Testis (tissue), 3 donors: ENCODE measurements around the gene CACNA1C. TPM values are rescaled to one million over a fixed set of nuclear protein-coding genes. Genes with fewer than 3 reads are reported as not detected.

Experiments
- DNase-seq: peaks from one replicate; pipeline ENCODE4 v3.0.0-alpha.2; 2019
- H3K27ac ChIP-seq, 2 donors: fragments of 200-600 bp; sonication (generic); one replicate each; pipeline ENCODE4 v1.5.1; 2019
- H3K27me3 ChIP-seq: fragments of 200-600 bp; sonication (generic); one replicate; pipeline ENCODE4 v1.5.1; 2019
- H3K36me3 ChIP-seq: fragments of 200-600 bp; sonication (generic); one replicate; pipeline ENCODE4 v1.5.1; 2017; ENCODE audit warnings: low read depth; ENCODE audit errors: missing control alignments
- H3K4me1 ChIP-seq: fragments of 200-600 bp; sonication (generic); one replicate; pipeline ENCODE4 v1.5.1; 2019
- H3K4me3 ChIP-seq, 2 donors: fragments of 200-600 bp; sonication (generic); one replicate each; pipeline ENCODE4 v1.5.1; 2017 to 2019
- H3K9me3 ChIP-seq: fragments of 200-600 bp; sonication (generic); one replicate; pipeline ENCODE4 v1.5.1; 2017
- CTCF ChIP-seq, 3 experiments: fragments of 450-650 bp in 2 of 3; fragments of 200-600 bp in 1 of 3; sonication (generic) in 1 of 3; IDR thresholded peaks; one replicate each; pipeline ENCODE4 v1.5.1; 2016 to 2019; ENCODE audit warnings: antibody characterized with exemption in 3 of 3, mild to moderate bottlenecking in 2 of 3, moderate library complexity in 1 of 3
- POLR2A ChIP-seq: fragments of 450-650 bp; IDR thresholded peaks from one replicate; pipeline ENCODE4 v1.6.1; 2017; ENCODE audit warnings: antibody characterized with exemption, mild to moderate bottlenecking, moderate library complexity
- WGBS, 2 donors: methylation state at CpG; one replicate each; pipeline ENCODE4 v1.1.5; 2018; 5-methylcytosine and 5-hydroxymethylcytosine counted together
- intact Hi-C: fragments of 100-400 bp; cut with DNase I; formaldehyde crosslinking; loops from one replicate; pipeline ENCODE4 v1.15.1; 2023; ENCODE audit warnings: low total_unique reads
- polyA plus RNA-seq: library from polyadenylated mRNA; stranded (reverse); fragments of 350-450 nt; fragmentation: Illumina TruSeq; extraction: RNeasy Lipid Tissue Mini Kit (QIAGEN cat#74804); gene quantifications from one replicate; pipeline ENCODE4 v1.2.3, GENCODE V29; 2014; ENCODE audit warnings: low read depth, low replicate concordance; ENCODE audit not compliant: insufficient read depth
- total RNA-seq, 2 donors: library from RNA; depleted of rRNA; stranded (reverse); fragments of >200 nt; gene quantifications; one replicate each; pipeline ENCODE4 v1.2.3, GENCODE V29; 2016

The CACNA1C gene
- total and polyA plus RNA-seq, 3 donors from 2014 or later, result 20.3 to 36.8 (median 32.0) TPM

- intact Hi-C loops, result no loop called here
- Histone ChIP-seq H3K36me3 (no peaks in the 10 kb centered on the region), H3K9me3 (no peaks in the 10 kb centered on the region), H3K27me3 (no peaks in the 10 kb centered on the region), H3K4me1 (no peaks in the 10 kb centered on the region), H3K27ac (no peak overlapping the region), H3K4me3 (no peak overlapping the region)
- 94 to 96% methylated on average over 7 of the region's 7 CpGs for WGBS, 2 donors
- TF ChIP-seq POLR2A, result no peak
- no peak for DNase-seq
These were observed 259.4 kb downstream of the CACNA1C start for GRCh38 chr12:2312175-2312574.

GRCh38 chr12:2312770-2313169 is 260.0 kb downstream of the CACNA1C start:
- Histone ChIP-seq H3K4me3 (no peak overlapping the region), H3K27me3 (no peaks in the 10 kb centered on the region), H3K9me3 (no peaks in the 10 kb centered on the region), H3K36me3 (no peaks in the 10 kb centered on the region), H3K4me1 (no peaks in the 10 kb centered on the region), H3K27ac (no peak overlapping the region)
- TF ChIP-seq CTCF (IDR thresholded peaks at IDR 0.05), result no peak
- no peak for TF ChIP-seq POLR2A
- WGBS, 2 donors, result 100% methylated on average over 1 of the region's 1 CpG
- intact Hi-C loops, result no loop called here
- no peak for DNase-seq

- no peaks in the 10 kb centered on the region for H3K9me3 ChIP-seq
- no peak overlapping the region for H3K4me3 ChIP-seq
- no peaks in the 10 kb centered on the region for H3K4me1 ChIP-seq
- no peaks in the 10 kb centered on the region for H3K36me3 ChIP-seq
- no peak for TF ChIP-seq POLR2A
- TF ChIP-seq CTCF (IDR thresholded peaks at IDR 0.05), result no peak
- intact Hi-C loops, result no loop called here
- WGBS, 2 donors, result 43 to 99% methylated on average over 2 of the region's 2 CpGs
- DNase-seq, result no peak
- H3K27me3 ChIP-seq, result no peaks in the 10 kb centered on the region
- no peak overlapping the region for H3K27ac ChIP-seq
These were observed 261.7 kb downstream of the CACNA1C start for GRCh38 chr12:2314492-2314891.

- intact Hi-C loops, result no loop called here
- no peak overlapping the region for H3K4me3 ChIP-seq
- no peaks in the 10 kb centered on the region for H3K36me3 ChIP-seq
- no peak overlapping the region for H3K27ac ChIP-seq
- H3K9me3 ChIP-seq, result no peaks in the 10 kb centered on the region
- WGBS, 2 donors, result 76 to 80% methylated on average over 11 of the region's 11 CpGs
- TF ChIP-seq CTCF (IDR thresholded peaks at IDR 0.05) (no peak), POLR2A (no peak)
- no peaks in the 10 kb centered on the region for H3K4me1 ChIP-seq
- no peak for DNase-seq
- H3K27me3 ChIP-seq, result no peaks in the 10 kb centered on the region
These were observed 265.0 kb downstream of the CACNA1C start for GRCh38 chr12:2317772-2318171.

- no peak overlapping the region for H3K4me3 ChIP-seq
- no peaks in the 10 kb centered on the region for H3K27me3 ChIP-seq
- DNase-seq, result no peak
- H3K27ac ChIP-seq, result no peak overlapping the region
- intact Hi-C loops, result no loop called here
- WGBS, 2 donors, result 89 to 90% methylated on average over 1 to 8 of the region's 8 CpGs
- no peak for TF ChIP-seq POLR2A
- TF ChIP-seq CTCF (IDR thresholded peaks at IDR 0.05), result no peak
- H3K4me1 ChIP-seq, result no peaks in the 10 kb centered on the region
- no peaks in the 10 kb centered on the region for H3K9me3 ChIP-seq
- no peaks in the 10 kb centered on the region for H3K36me3 ChIP-seq
These were observed 265.5 kb downstream of the CACNA1C start for GRCh38 chr12:2318286-2318685.
